ENCODE data around the gene CACNA1S.

CACNA1S gene

GRCh38 chr1:201013991-201014815 is 98.0 kb downstream of the CACNA1S start:
- Histone ChIP-seq H3K9ac (peak overlapping the region; percentile 52), H4K20me1 (peaks cover 100% of the 10 kb centered on the region), H3K4me3 (no peak overlapping the region)

GRCh38 chr1:201013031-201013485 is 99.2 kb downstream of the CACNA1S start:
- Histone ChIP-seq H3K9ac (peak overlapping the region; percentile 52; the same call in 1 of the 2 replicates), H3K36me3 (peaks cover 42% of the 10 kb centered on the region), H4K20me1 (peaks cover 100% of the 10 kb centered on the region), H3K4me3 (no peak overlapping the region), H3K27ac (peak overlapping the region; percentile 39; the same call in 1 of the 2 replicates), H3K4me2 (peak overlapping the region; percentile 96), H3K27me3 (no peaks in the 10 kb centered on the region), H3K9me3 (no peaks in the 10 kb centered on the region), H3K4me1 (peaks cover 93% of the 10 kb centered on the region)
- no peak for TF ChIP-seq Cebpa-rat (IDR thresholded peaks at IDR 0.05)

More at GRCh38 chr1:201013991-201014815, 98.0 kb downstream of the CACNA1S start:
- H3K27ac ChIP-seq, result peak overlapping the region; percentile 39; the same call in 1 of the 2 replicates
- H3K36me3 ChIP-seq, result peaks cover 31% of the 10 kb centered on the region
- TF ChIP-seq Cebpa-rat (IDR thresholded peaks at IDR 0.05), result no peak
- H3K4me1 ChIP-seq, result peaks cover 100% of the 10 kb centered on the region
- no peaks in the 10 kb centered on the region for H3K27me3 ChIP-seq
- peak overlapping the region; percentile 96 for H3K4me2 ChIP-seq
- no peaks in the 10 kb centered on the region for H3K9me3 ChIP-seq

- Histone ChIP-seq H3K27me3 (no peaks in the 10 kb centered on the region), H3K27ac (no peak overlapping the region), H3K4me1 (peaks cover 79% of the 10 kb centered on the region), H3K4me3 (no peak overlapping the region), H3K36me3 (peaks cover 51% of the 10 kb centered on the region), H3K9me3 (no peaks in the 10 kb centered on the region), H4K20me1 (peaks cover 96% of the 10 kb centered on the region), H3K4me2 (peak overlapping the region; percentile 14; the same call in 1 of the 2 replicates), H3K9ac (0 out of 2 replicates have a peak overlapping the region, but pooled peaks have one; percentile 15)
- no peak for TF ChIP-seq Cebpa-rat (IDR thresholded peaks at IDR 0.05)
Observed at GRCh38 chr1:201011616-201012015, 100.6 kb downstream of the CACNA1S start.

GRCh38 chr1:201009962-201010645 is 102.1 kb downstream of the CACNA1S start:
- Histone ChIP-seq H4K20me1 (peaks cover 96% of the 10 kb centered on the region), H3K27ac (peak overlapping the region; percentile 51; the same call in 1 of the 2 replicates), H3K27me3 (no peaks in the 10 kb centered on the region), H3K4me2 (peak overlapping the region; percentile 53), H3K4me3 (no peak overlapping the region), H3K4me1 (peaks cover 63% of the 10 kb centered on the region), H3K36me3 (peaks cover 66% of the 10 kb centered on the region), H3K9me3 (no peaks in the 10 kb centered on the region), H3K9ac (peak overlapping the region; percentile 38; the same call in 1 of the 2 replicates)
- TF ChIP-seq Cebpa-rat (IDR thresholded peaks at IDR 0.05), result no peak

GRCh38 chr1:201008666-201009360 is 103.4 kb downstream of the CACNA1S start:
- TF ChIP-seq Cebpa-rat (IDR thresholded peaks at IDR 0.05), result no peak
- Histone ChIP-seq H3K36me3 (peaks cover 79% of the 10 kb centered on the region), H3K4me2 (0 out of 2 replicates have a peak overlapping the region, but pooled peaks have one; percentile 53), H3K4me3 (no peak overlapping the region), H3K9ac (no peak overlapping the region), H3K27ac (peak overlapping the region; percentile 51; the same call in 1 of the 2 replicates), H3K27me3 (no peaks in the 10 kb centered on the region), H3K9me3 (no peaks in the 10 kb centered on the region), H4K20me1 (peaks cover 95% of the 10 kb centered on the region), H3K4me1 (peaks cover 51% of the 10 kb centered on the region)

- H3K9me3 ChIP-seq, result no peaks in the 10 kb centered on the region
- H3K4me3 ChIP-seq, result no peak overlapping the region
- no peaks in the 10 kb centered on the region for H3K27me3 ChIP-seq
- no peak overlapping the region for H3K4me2 ChIP-seq
- no peak overlapping the region for H3K9ac ChIP-seq
- H3K27ac ChIP-seq, result no peak overlapping the region
- no peak for TF ChIP-seq Cebpa-rat (IDR thresholded peaks at IDR 0.05)
- peaks cover 90% of the 10 kb centered on the region for H4K20me1 ChIP-seq
- peaks cover 92% of the 10 kb centered on the region for H3K36me3 ChIP-seq
- peaks cover 37% of the 10 kb centered on the region for H3K4me1 ChIP-seq
Observed at GRCh38 chr1:201007481-201007880, 104.7 kb downstream of the CACNA1S start.

- H3K4me1 ChIP-seq, result peaks cover 27% of the 10 kb centered on the region
- no peak overlapping the region for H3K4me3 ChIP-seq
- no peaks in the 10 kb centered on the region for H3K9me3 ChIP-seq
- no peak overlapping the region for H3K27ac ChIP-seq
- no peak for TF ChIP-seq Cebpa-rat (IDR thresholded peaks at IDR 0.05)
- H3K9ac ChIP-seq, result no peak overlapping the region
- peaks cover 93% of the 10 kb centered on the region for H3K36me3 ChIP-seq
- H4K20me1 ChIP-seq, result peaks cover 88% of the 10 kb centered on the region
- H3K4me2 ChIP-seq, result no peak overlapping the region
- H3K27me3 ChIP-seq, result no peaks in the 10 kb centered on the region
Observed at GRCh38 chr1:201006450-201006849, 105.8 kb downstream of the CACNA1S start.

GRCh38 chr1:201004732-201005131 is 107.5 kb downstream of the CACNA1S start:
- TF ChIP-seq Cebpa-rat (IDR thresholded peaks at IDR 0.05), result no peak
- Histone ChIP-seq H3K27me3 (no peaks in the 10 kb centered on the region), H3K27ac (no peak overlapping the region), H3K36me3 (peaks cover 94% of the 10 kb centered on the region), H4K20me1 (peaks cover 71% of the 10 kb centered on the region), H3K4me2 (no peak overlapping the region), H3K9me3 (no peaks in the 10 kb centered on the region), H3K4me1 (peaks cover 10% of the 10 kb centered on the region), H3K9ac (no peak overlapping the region), H3K4me3 (no peak overlapping the region)

GRCh38 chr1:201004154-201004553 is 108.1 kb downstream of the CACNA1S start:
- TF ChIP-seq Cebpa-rat (IDR thresholded peaks at IDR 0.05), result no peak
- H3K4me3 ChIP-seq, result no peak overlapping the region
- peaks cover 4% of the 10 kb centered on the region for H3K4me1 ChIP-seq
- H3K36me3 ChIP-seq, result peaks cover 94% of the 10 kb centered on the region
- H3K9me3 ChIP-seq, result no peaks in the 10 kb centered on the region
- no peak overlapping the region for H3K4me2 ChIP-seq
- no peaks in the 10 kb centered on the region for H3K27me3 ChIP-seq
- H3K27ac ChIP-seq, result no peak overlapping the region
- no peak overlapping the region for H3K9ac ChIP-seq
- peaks cover 65% of the 10 kb centered on the region for H4K20me1 ChIP-seq

Data from BLaER1 (cell line).